Lung (tissue), 12 donors: ENCODE data around the gene PSENEN. TPM values are rescaled to one million over a fixed set of nuclear protein-coding genes. Genes with fewer than 3 reads are reported as not detected.

Experiments
- ATAC-seq: fragments of 200-7000 bp; cut with Tn5 transposase; one replicate; pipeline ENCODE4 v1.9.1; 2020; ENCODE audit warnings: moderate number of reproducible peaks; ENCODE audit not compliant: insufficient read depth, low FRiP score
- DNase-seq, 3 donors: peaks; one replicate each; pipeline ENCODE4 v3.0.0-alpha.2; 2013 to 2017
- H3K27ac ChIP-seq, 2 donors: one replicate each; pipeline ENCODE4 v1.5.1; 2013; ENCODE audit warnings: mild to moderate bottlenecking in 2 of 2, moderate library complexity in 2 of 2, control low read depth in 1 of 2, inconsistent platforms in 1 of 2, low read depth in 1 of 2, low read length in 1 of 2
- H3K27me3 ChIP-seq, 3 donors: one replicate each; pipeline ENCODE4 v1.5.1; 2013; ENCODE audit warnings: low read length in 2 of 3; ENCODE audit not compliant: control insufficient read depth in 3 of 3, insufficient read depth in 3 of 3
- H3K36me3 ChIP-seq, 4 donors: one replicate each; pipeline ENCODE4 v1.5.1; 2013; ENCODE audit warnings: low read length in 4 of 4, mild to moderate bottlenecking in 1 of 4, moderate library complexity in 1 of 4; ENCODE audit not compliant: control insufficient read depth in 4 of 4, insufficient read depth in 4 of 4
- H3K4me1 ChIP-seq, 5 donors: one replicate each; pipeline ENCODE4 v1.5.1; 2013; ENCODE audit warnings: low read length in 5 of 5, mild to moderate bottlenecking in 2 of 5, moderate library complexity in 1 of 5; ENCODE audit not compliant: control insufficient read depth in 5 of 5, insufficient read depth in 5 of 5
- H3K4me3 ChIP-seq: one replicate; pipeline ENCODE4 v1.5.1; 2013; ENCODE audit warnings: mild to moderate bottlenecking, control low read depth, moderate library complexity
- H3K9ac ChIP-seq, 2 donors: one replicate each; pipeline ENCODE4 v1.5.1; 2013; ENCODE audit warnings: low read length in 2 of 2, control low read depth in 1 of 2; ENCODE audit not compliant: insufficient read depth in 1 of 2
- H3K9me3 ChIP-seq, 4 donors: one replicate each; pipeline ENCODE4 v1.5.1; 2013; ENCODE audit warnings: low read length in 3 of 4, mild to moderate bottlenecking in 1 of 4, moderate library complexity in 1 of 4; ENCODE audit not compliant: control insufficient read depth in 4 of 4, insufficient read depth in 3 of 4
- WGBS, 2 donors: extraction: QIAGEN DNeasy Blood & Tissue Kit; methylation state at CpG; one replicate each; pipeline ENCODE4 v1.1.7; 2013; 5-methylcytosine and 5-hydroxymethylcytosine counted together
- polyA plus RNA-seq, 2 donors: library from polyadenylated mRNA; stranded (reverse); fragments of 200-250 nt; gene quantifications; one replicate each; pipeline ENCODE4 v1.2.1, GENCODE V29; 2013
- total RNA-seq, 2 donors: library from RNA; depleted of rRNA in 1 of 2; stranded (reverse); fragments of >200 nt in 1 of 2; gene quantifications; one replicate each; pipeline ENCODE4 v1.2.1, GENCODE V29; 2014 to 2021
- TF ChIP-seq, protein P1 (sequence below): IDR thresholded peaks from 2 replicates; pipeline ENCODE4 v1.5.1; 2012; ENCODE audit warnings: mild to moderate bottlenecking; ENCODE audit errors: control extremely low read depth, extremely low read depth
- donor health status: control.
- donor health status: control.
- donor health status: Bipolar disorder and iron deficiency.
- donor health status: healthy.
- donor health status: DM: yes; HTN: yes; CAD: no.

The PSENEN gene
- total and polyA plus RNA-seq, 4 donors: 36.8 to 196 (median 107) TPM

DNA sequence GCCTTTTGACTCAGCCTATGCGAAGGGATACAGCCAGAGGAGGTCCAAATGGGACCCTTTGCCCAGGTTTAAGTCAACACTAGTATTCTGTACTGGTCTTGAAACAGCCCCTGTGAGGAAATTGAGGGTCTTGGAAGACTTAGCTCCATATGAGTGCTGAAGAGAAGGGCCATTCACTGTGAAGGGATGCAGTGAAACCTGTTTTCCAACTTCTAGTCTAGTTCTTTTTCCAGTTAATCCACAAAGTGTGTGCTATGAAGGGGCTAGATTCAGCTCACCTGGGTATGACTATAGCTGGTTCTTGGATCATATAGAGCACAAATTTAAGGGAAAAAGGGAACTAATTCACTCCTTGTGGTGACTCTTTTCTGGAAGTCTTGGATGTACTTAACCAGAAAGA is 37.1 kb upstream of the PSENEN start:
- peak in 2 of 3 donors; percentile 48 to 71 for DNase-seq
- Histone ChIP-seq H3K9ac (no peak overlapping the region), H3K27me3 (no peaks in the 10 kb centered on the region), H3K9me3 (no peaks in the 10 kb centered on the region), H3K4me1 (peaks cover 0 to 4% (median 0%) of the 10 kb centered on the region in 5 donors), H3K4me3 (no peak overlapping the region), H3K27ac (no peak overlapping the region), H3K36me3 (no peaks in the 10 kb centered on the region)
- ATAC-seq: no peak
- WGBS, 2 donors: 73 to 87% methylated on average over 1 of the region's 1 CpG
- TF ChIP-seq, protein P1, sequence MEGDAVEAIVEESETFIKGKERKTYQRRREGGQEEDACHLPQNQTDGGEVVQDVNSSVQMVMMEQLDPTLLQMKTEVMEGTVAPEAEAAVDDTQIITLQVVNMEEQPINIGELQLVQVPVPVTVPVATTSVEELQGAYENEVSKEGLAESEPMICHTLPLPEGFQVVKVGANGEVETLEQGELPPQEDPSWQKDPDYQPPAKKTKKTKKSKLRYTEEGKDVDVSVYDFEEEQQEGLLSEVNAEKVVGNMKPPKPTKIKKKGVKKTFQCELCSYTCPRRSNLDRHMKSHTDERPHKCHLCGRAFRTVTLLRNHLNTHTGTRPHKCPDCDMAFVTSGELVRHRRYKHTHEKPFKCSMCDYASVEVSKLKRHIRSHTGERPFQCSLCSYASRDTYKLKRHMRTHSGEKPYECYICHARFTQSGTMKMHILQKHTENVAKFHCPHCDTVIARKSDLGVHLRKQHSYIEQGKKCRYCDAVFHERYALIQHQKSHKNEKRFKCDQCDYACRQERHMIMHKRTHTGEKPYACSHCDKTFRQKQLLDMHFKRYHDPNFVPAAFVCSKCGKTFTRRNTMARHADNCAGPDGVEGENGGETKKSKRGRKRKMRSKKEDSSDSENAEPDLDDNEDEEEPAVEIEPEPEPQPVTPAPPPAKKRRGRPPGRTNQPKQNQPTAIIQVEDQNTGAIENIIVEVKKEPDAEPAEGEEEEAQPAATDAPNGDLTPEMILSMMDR: no peak

DNA sequence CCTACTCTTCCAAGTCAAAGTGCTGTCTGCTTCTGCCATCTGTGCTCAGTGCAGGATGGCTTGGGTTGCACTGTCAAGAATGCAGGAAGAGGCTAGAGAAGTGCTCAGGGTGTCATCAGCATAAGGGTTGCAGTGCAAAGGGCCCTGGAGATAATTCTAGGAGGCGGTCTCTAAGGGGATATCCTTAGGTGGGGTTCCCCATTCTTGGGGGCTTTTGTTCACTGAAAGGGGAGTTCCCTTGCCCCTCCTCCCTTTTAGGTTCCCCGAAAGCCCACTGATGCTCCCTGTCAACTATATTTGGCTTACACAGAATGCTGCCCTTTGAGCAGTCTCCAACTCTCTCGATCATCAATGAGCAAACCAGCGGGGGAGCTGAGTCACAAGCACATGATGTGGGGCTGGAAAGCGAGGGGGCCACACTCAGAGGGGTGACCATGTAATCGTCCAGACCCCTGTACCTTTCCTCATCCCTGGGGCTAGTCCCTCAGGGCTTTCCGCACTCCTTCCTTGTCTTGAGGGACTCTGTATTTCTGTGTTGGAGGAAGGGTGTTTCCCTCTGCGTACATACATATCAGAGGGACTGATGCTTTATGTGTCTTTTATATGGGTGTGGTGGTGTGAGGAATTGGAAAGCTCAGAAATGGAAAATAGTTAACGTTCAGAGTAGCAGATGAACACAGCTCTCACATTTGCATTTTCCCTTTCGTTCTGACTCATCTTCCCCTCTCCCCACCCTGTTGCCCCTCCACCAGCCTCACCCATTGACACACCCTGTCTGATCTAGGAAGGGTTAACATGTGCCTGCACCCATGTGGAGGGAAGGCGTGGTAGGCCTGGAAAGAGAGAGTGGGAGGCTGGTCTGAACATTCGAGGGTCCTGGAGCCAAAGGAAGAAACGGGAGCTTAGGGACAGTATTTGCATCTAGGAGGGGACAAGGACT is 34.4 kb upstream of the PSENEN start:
- 63 to 83% methylated on average over 13 of the region's 13 CpGs for WGBS, 2 donors
- TF ChIP-seq, protein P1: no peak
- Histone ChIP-seq H3K27ac (no peak overlapping the region), H3K36me3 (no peaks in the 10 kb centered on the region), H3K27me3 (no peaks in the 10 kb centered on the region), H3K4me3 (no peak overlapping the region), H3K9ac (no peak overlapping the region), H3K9me3 (no peaks in the 10 kb centered on the region), H3K4me1 (peaks cover 0 to 12% (median 5%) of the 10 kb centered on the region in 5 donors)
- ATAC-seq (no peak), DNase-seq (no peak)

DNA sequence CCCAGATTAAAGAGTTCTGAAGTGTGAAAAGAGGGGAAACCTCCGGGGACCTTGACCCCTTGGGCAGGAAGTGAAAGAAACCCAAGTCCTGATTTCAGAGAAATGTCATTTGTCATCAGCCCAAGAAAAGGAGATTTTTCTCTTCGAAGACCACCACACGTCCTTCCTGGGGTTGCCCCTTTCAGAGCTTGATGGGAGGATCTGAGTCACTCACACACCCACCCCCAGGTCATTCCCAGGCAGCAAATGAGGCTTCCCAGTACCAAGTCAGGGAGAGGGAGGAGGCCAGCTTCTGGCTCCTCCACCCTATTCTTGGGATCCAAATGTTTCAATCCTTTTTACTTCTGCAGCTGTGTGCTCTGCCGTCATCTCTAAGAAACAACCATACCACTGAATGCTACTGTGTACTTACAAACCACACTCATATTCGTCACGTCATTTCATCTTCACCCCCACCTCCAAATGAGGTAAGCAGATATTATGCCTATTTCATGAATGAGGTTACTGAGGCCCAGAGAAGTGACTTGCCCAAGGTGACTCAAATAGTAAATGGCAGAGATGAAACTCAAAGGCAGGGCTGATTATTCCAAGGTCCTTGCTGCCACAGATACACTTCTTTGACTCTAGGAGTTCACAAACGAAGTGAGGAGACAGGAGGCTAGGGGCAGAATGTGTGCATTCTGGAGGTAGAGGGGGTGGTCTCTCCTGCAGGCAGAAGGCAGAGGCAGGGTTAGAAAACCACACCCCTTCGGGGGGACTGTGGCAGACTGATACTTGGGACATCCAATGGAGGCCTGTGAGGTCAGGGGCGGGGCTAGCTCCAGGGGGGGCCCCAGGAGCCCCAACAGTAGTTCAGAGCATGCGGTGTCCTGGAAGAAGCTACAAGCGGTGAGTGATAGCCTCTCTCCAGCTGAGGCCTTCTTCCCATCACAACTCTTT is 32.6 kb upstream of the PSENEN start:
- 74 to 86% methylated on average over 11 of the region's 11 CpGs for WGBS, 2 donors
- Histone ChIP-seq H3K27ac (no peak overlapping the region), H3K36me3 (no peaks in the 10 kb centered on the region), H3K9me3 (peaks cover 0 to 1% (median 0%) of the 10 kb centered on the region in 4 donors), H3K9ac (no peak overlapping the region), H3K4me1 (peaks cover 0 to 14% (median 7%) of the 10 kb centered on the region in 5 donors), H3K4me3 (no peak overlapping the region), H3K27me3 (no peaks in the 10 kb centered on the region)
- TF ChIP-seq, protein P1: no peak
- ATAC-seq (no peak), DNase-seq (no peak)
